ENCODE measurements around the gene SF3B5.

SF3B5 gene

GRCh38 chr6:144062786-144063185 is 32.6 kb downstream of the SF3B5 start:
- no peak for DNase-seq (ENCODE audit: extremely low spot score)
- CTCF ChIA-PET, result no interaction called here
- POLR2A ChIA-PET, result no interaction called here

DNA sequence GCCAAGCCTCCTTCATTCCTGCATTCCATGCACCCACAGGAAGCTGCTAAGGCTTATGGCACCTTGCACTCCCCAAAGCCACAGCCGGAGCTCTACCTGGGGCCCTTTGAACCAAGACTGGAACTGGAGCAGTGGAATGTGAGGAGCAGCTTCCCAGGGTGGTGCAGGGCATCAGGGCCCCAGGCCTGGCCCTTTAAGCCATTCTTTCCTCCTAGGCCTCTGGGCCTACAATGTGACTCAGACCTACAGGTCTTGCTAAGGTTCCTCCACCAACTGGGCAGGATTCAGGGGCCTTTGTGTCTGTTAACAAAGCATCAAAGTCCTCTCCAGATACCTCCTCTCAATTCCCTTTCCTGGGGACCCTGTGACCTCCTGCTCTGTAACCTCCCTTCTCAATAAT is 36.2 kb downstream of the SF3B5 start:
- ChIA-PET CTCF (no interaction called here), POLR2A (no interaction called here)
- DNase-seq (ENCODE audit: extremely low spot score), result no peak
- TF ChIP-seq, protein P1, sequence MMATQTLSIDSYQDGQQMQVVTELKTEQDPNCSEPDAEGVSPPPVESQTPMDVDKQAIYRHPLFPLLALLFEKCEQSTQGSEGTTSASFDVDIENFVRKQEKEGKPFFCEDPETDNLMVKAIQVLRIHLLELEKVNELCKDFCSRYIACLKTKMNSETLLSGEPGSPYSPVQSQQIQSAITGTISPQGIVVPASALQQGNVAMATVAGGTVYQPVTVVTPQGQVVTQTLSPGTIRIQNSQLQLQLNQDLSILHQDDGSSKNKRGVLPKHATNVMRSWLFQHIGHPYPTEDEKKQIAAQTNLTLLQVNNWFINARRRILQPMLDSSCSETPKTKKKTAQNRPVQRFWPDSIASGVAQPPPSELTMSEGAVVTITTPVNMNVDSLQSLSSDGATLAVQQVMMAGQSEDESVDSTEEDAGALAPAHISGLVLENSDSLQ (IDR thresholded peaks at IDR 0.05), result no peak
- no peak for TF ChIP-seq ARNT (IDR thresholded peaks at IDR 0.05)

More at GRCh38 chr6:144062786-144063185, 32.6 kb downstream of the SF3B5 start:
- TF ChIP-seq HDGF (IDR thresholded peaks at IDR 0.05; ENCODE audit: borderline replicate concordance) (no peak), ARNT (IDR thresholded peaks at IDR 0.05) (no peak), NFRKB (IDR thresholded peaks at IDR 0.05) (no peak), ZNF384 (IDR thresholded peaks at IDR 0.05) (no peak), FOXK2 (IDR thresholded peaks at IDR 0.05) (no peak), LEF1 (IDR thresholded peaks at IDR 0.05; ENCODE audit: borderline replicate concordance) (no peak), TARDBP (IDR thresholded peaks at IDR 0.05) (no peak), CTBP1 (IDR thresholded peaks at IDR 0.05; ENCODE audit: borderline replicate concordance) (no peak), SP1 (IDR thresholded peaks at IDR 0.05) (no peak), FOXA1 (IDR thresholded peaks at IDR 0.05) (no peak), SUZ12 (IDR thresholded peaks at IDR 0.05) (no peak), BHLHE40 (IDR thresholded peaks at IDR 0.05; ENCODE audit: borderline replicate concordance) (no peak)
- TF ChIP-seq, protein P1 (IDR thresholded peaks at IDR 0.05), result no peak

- CTCF ChIA-PET, result interaction anchor here (0.6 kb wide), 1 partner anchor 10 kb away, joined by 3 read pairs; no protein-coding TSS in a partner anchor
- POLR2A ChIA-PET, result interaction anchor here (0.6 kb wide), 1 partner anchor 411 kb away, joined by 3 read pairs; no protein-coding TSS in a partner anchor
- TF ChIP-seq BHLHE40 (IDR thresholded peaks at IDR 0.05; ENCODE audit: borderline replicate concordance), result no peak
- no peak for TF ChIP-seq ARNT (IDR thresholded peaks at IDR 0.05)
- TF ChIP-seq NFRKB (IDR thresholded peaks at IDR 0.05), result no peak
- TF ChIP-seq, protein P1 (IDR thresholded peaks at IDR 0.05), result no peak
- no peak for DNase-seq (ENCODE audit: extremely low spot score)
Observed at GRCh38 chr6:144055121-144055931, 40.0 kb downstream of the SF3B5 start.

DNA sequence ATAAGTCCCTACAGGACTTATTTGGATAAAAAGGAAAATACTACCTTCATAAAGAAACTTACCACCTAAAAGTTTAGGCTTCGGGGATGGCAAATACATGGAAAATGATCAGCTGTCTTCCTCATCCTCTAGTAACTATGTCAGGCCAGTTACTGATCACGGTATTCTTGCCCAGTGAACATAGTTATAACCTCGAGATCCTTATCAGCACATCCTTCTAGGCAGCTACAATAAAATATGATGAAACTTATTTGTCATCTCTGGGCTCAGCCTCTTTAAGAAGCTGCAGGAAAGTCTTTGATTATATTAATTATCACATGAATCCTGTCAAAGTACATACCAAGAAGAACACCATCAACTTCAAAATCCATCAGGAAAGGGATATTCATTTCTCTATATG is 41.8 kb downstream of the SF3B5 start:
- ChIA-PET POLR2A (no interaction called here), CTCF (no interaction called here)
- no peak for DNase-seq (ENCODE audit: extremely low spot score)
- no peak for TF ChIP-seq FOXM1 (IDR thresholded peaks at IDR 0.05; ENCODE audit: borderline replicate concordance)
- no peak for TF ChIP-seq FOXK2 (IDR thresholded peaks at IDR 0.05)
- no peak for TF ChIP-seq LEF1 (IDR thresholded peaks at IDR 0.05; ENCODE audit: borderline replicate concordance)
- TF ChIP-seq BHLHE40 (IDR thresholded peaks at IDR 0.05; ENCODE audit: borderline replicate concordance), result no peak
- no peak for TF ChIP-seq ZNF384 (IDR thresholded peaks at IDR 0.05)
- TF ChIP-seq ARNT (IDR thresholded peaks at IDR 0.05), result no peak
- TF ChIP-seq, protein P1 (IDR thresholded peaks at IDR 0.05), result no peak
- TF ChIP-seq SUZ12 (IDR thresholded peaks at IDR 0.05), result no peak
- no peak for TF ChIP-seq TARDBP (IDR thresholded peaks at IDR 0.05)

DNA sequence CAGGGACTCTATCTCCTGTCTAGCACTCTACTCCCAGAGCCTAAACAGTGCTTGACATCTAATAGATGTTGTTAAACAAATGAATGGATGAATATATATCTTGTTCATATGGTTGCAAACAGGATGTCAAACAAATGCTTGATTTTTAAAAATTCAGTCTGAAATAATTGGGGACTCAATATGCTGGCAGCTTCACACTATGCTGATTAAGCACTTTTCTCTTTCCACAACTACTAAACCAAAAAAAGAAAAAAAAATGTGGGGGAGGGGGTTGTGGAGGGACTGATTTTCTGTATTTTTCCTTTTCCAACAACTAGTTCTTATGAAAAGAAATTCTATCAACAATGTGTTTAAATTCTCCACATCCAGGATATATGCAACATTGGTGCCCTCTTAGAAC is 42.9 kb downstream of the SF3B5 start:
- TF ChIP-seq SP1 (IDR thresholded peaks at IDR 0.05) (no peak), ELF4 (IDR thresholded peaks at IDR 0.05) (no peak), LEF1 (IDR thresholded peaks at IDR 0.05; ENCODE audit: borderline replicate concordance) (no peak), ZNF384 (IDR thresholded peaks at IDR 0.05) (no peak)
- CTCF ChIA-PET, result no interaction called here
- no peak for DNase-seq (ENCODE audit: extremely low spot score)
- POLR2A ChIA-PET, result no interaction called here

- TF ChIP-seq TARDBP (IDR thresholded peaks at IDR 0.05) (no peak), HDGF (IDR thresholded peaks at IDR 0.05; ENCODE audit: borderline replicate concordance) (no peak), FOXK2 (IDR thresholded peaks at IDR 0.05) (no peak), SUZ12 (IDR thresholded peaks at IDR 0.05) (no peak), FOXM1 (IDR thresholded peaks at IDR 0.05; ENCODE audit: borderline replicate concordance) (no peak), L3MBTL2 (conservative IDR thresholded peaks at IDR 0.05) (no peak), BHLHE40 (IDR thresholded peaks at IDR 0.05; ENCODE audit: borderline replicate concordance) (no peak), FOXA1 (IDR thresholded peaks at IDR 0.05) (no peak), SP1 (IDR thresholded peaks at IDR 0.05) (no peak)
- POLR2A ChIA-PET, result no interaction called here
- CTCF ChIA-PET, result no interaction called here
- no peak for DNase-seq (ENCODE audit: extremely low spot score)
Observed at GRCh38 chr6:144049386-144049785, 46.0 kb downstream of the SF3B5 start.
